ENCODE data around the gene PPP4R2. TPM values are rescaled to one million over a fixed set of nuclear protein-coding genes. Genes with fewer than 3 reads are reported as not detected.

PPP4R2 gene
- total and polyA plus RNA-seq, 10 of the 15 experiments (the other 5 are each of a cell fraction or from before 2014, with no cell fraction given), result 16.7 to 83.4 (median 38.9) TPM

GRCh38 chr3:73056014-73056844 lies 59.6 kb downstream of the PPP4R2 start:
- FAIRE-seq (no peak), DNase-seq (ENCODE audit: low read depth, low spot score) (no peak), ATAC-seq (peak; percentile 49)
- ChIA-PET CTCF (interaction anchor here (0.5 to 8.0 kb wide), 48 partner anchors 10 to 586 kb away, joined by 3 to 110 read pairs (median 4); partner anchors contain the start of gene PPP4R2), RAD21 (ENCODE audit: unreplicated experiment) (interaction anchor here (0.6 to 4.4 kb wide), 24 partner anchors 10 to 1204 kb away, joined by 3 to 51 read pairs (median 4); partner anchors contain the start of genes PPP4R2 and SHQ1), SMC1A (ENCODE audit: uncharacterized antibody, unreplicated experiment) (interaction anchor here (0.7 to 5.3 kb wide), 29 partner anchors 9 to 390 kb away, joined by 3 to 67 read pairs (median 6); partner anchors contain the start of gene PPP4R2), POLR2A (interaction anchor here (0.7 to 1.1 kb wide), 2 partner anchors 59 to 103 kb away, joined by 4 to 6 read pairs; partner anchors contain the start of gene PPP4R2)
- H3K79me2 ChIP-seq (ENCODE audit: control insufficient read depth, insufficient read depth, low read length), result peaks cover 31% of the 10 kb centered on the region
- H2AFZ ChIP-seq (ENCODE audit: control insufficient read depth, low read depth, low read length), result no peak overlapping the region
- no peaks in the 10 kb centered on the region for H3K4me1 ChIP-seq (ENCODE audit: control insufficient read depth, insufficient read depth, low read length)
- 30% methylated on average over 5 of the region's 5 CpGs for WGBS (ENCODE audit: insufficient coverage, insufficient replicate concordance, low lambda C conversion rate, missing lambda C conversion rate)
- no peaks in the 10 kb centered on the region for H3K27me3 ChIP-seq (replicated peaks in 1 of 2; ENCODE audit: control insufficient read depth in 2 of 2, insufficient read depth in 2 of 2, low read length in 1 of 2)
- BruUV-seq (replicated peaks), result no TSS peak
- TF ChIP-seq SMC3 (IDR thresholded peaks at IDR 0.05; ENCODE audit: borderline replicate concordance, low read length) (peak; percentile 59; the same call in 1 of the 2 replicates), CTCF (IDR thresholded peaks at IDR 0.05 in 2 of 3, conservative IDR thresholded peaks at IDR 0.05 in 1 of 3; ENCODE audit: control insufficient read depth in 2 of 3, extremely low read depth in 1 of 3, insufficient read depth in 1 of 3, low read depth in 3 of 3, low read length in 3 of 3) (peak; percentile 34 to 57 (median 35); a peak in 3 of 6 replicates), RAD21 (IDR thresholded peaks at IDR 0.05; ENCODE audit: insufficient read depth, low read depth, low read length) (peak; percentile 75), ZNF622 (IDR thresholded peaks at IDR 0.05) (no peak)
- H3K4me2 ChIP-seq (ENCODE audit: control insufficient read depth, insufficient read depth), result no peak overlapping the region
- H3K36me3 ChIP-seq (ENCODE audit: control insufficient read depth in 2 of 2, insufficient read depth in 2 of 2, low read length in 1 of 2), result no peaks in the 10 kb centered on the region; a peak in 2 of 4 replicates
- intact Hi-C loops (cut with micrococcal nuclease; ENCODE audit: unreplicated experiment) (loop anchor here (1.0 to 2.0 kb wide), 3 partner anchors 59 to 205 kb away; partner anchors contain the start of gene PPP4R2), in situ Hi-C loops (cut with MboI) (loop anchor here (5.0 to 10.0 kb wide), 2 partner anchors 119 to 201 kb away; no protein-coding TSS in a partner anchor)
- H4K20me1 ChIP-seq (ENCODE audit: control insufficient read depth, insufficient read depth), result no peaks in the 10 kb centered on the region
- H3K9me3 ChIP-seq (replicated peaks; ENCODE audit: control insufficient read depth, insufficient read depth, low read length), result no peaks in the 10 kb centered on the region
- H3K9ac ChIP-seq (ENCODE audit: control insufficient read depth, insufficient read depth, low read length), result no peak overlapping the region
- no peak overlapping the region for H3K4me3 ChIP-seq
- H3K27ac ChIP-seq (ENCODE audit: control insufficient read depth, insufficient read depth), result no peak overlapping the region
